GM18858 (cell line): ENCODE results near the gene GPSM1.

ENCODE experiments used
- ATAC-seq: cut with Tn5 transposase; IDR thresholded peaks from one replicate; pipeline ENCODE4 v1.9.1; 2021; ENCODE audit not compliant: unreplicated experiment

Gene GPSM1

DNA sequence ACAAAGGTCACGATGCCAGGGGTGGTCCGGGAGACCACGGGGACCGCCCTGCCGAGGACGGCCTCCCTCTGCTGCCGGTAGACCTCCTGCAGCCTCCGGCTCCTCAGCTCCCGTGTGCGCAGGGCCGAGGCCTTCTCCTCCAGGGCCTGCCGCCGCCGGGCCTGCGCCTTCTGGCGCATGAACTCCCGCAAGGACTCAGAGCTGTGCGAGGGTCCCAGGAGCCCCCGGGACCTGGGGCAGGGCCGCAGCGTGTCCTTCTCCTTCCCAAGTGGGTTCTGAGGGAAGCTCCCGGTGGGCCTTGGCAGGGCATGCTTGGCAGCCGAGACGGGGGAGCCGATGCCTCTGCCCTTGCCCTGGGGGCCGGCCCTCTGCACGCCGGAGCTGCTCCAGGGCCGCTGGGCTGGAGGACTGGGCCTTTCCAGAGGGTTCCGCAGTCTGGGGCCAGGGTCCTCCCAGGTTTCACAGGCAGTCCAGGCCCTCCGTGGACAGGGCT, 36.8 kb upstream of the GPSM1 start:
- no peak for ATAC-seq

DNA sequence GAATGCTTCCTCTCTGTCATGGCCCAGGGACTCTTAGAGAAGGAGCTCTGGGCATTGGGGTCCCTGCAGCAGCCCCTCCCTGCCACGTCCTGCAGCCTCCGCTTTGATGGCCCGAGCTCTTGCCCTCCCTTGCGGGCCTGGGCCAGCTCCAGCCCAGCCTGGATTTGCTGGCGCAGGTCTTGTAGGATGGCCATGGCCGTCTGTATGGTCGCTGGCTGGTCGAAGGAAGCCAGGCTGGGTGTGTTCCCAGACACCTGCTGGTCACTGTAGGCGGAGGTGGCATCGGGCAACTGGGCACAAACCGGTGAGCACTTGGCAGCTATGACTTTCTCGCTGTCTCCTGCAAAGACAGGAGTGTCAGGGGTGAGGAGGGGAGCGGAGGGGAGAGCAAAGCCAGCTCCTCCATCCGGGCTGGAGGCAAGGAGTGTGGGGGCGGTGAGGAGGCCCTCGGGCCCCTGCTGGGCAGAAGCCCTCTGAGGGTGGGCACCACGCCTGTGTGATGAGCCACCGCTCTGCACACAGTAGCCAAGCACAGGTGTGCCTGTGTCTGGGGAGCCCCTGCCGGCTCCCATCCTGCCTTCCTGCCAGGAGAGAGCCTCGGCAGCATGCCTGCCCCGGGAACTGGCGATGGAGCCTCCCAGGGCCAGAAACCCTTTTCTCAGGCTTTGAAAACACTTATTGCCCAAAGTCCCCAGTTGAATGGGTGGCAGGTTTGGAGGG, 35.9 kb upstream of the GPSM1 start:
- ATAC-seq: no peak

DNA sequence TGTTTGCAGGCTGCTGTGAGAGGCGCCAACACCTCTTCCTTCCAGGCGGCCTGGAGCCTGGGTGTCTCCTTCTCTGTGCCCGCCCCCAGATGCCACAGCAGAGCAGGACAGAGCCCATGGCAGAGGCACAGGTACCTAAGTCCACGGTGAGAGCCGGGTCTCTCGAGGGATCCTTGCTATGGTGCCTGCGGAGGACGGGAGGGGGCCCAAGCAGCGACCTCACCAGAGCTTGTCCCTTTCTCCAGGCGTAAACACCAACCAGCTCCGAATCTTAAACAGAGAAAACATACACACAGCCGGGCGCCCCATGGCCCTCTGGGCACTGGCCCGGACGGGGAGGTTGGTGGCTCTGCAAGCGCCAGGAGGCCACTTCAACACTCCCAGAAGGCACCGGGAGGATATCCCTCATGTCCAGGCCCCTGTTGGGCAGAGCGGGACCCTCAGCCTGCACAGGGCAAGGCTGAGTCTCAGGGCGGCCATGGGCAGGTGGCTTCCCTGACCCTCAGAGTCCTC, 35.3 kb upstream of the GPSM1 start:
- no peak for ATAC-seq

DNA sequence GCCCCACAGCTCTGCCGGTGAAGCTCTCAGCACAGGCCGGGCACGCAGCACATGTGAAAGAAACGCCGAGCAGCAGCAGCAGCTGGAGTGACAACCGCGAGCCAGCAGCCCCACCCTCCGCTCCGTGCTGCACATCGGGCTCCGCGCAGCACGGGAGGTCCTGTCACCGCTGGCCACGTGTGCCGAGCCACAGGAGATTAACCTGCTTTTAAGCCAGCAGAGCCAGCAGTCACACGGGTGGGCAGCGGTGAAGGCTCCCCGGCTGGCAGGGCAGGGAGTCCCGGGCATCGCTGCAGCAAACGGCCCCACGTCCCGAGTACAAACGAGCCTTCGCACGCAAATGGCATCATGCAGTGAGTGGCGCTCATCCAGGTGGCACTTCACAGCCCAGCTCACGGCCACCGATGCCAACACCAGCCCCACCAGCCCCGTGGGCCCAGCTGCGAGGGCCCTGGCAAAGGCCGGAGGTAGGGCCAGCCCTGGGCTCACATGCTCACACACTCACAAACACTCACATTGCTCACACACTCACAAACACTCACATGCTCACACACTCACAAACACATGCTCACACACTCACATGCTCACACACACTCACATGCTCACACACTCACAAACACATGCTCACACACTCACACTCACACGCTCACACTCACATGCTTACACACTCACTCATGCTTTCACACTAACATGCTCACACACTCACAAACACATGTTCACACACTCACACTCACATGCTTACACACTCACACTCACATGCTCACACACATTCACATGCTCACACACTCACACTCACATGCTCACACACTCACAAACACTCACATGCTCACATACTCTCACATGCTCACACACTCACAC, 34.5 kb upstream of the GPSM1 start:
- ATAC-seq: no peak

DNA sequence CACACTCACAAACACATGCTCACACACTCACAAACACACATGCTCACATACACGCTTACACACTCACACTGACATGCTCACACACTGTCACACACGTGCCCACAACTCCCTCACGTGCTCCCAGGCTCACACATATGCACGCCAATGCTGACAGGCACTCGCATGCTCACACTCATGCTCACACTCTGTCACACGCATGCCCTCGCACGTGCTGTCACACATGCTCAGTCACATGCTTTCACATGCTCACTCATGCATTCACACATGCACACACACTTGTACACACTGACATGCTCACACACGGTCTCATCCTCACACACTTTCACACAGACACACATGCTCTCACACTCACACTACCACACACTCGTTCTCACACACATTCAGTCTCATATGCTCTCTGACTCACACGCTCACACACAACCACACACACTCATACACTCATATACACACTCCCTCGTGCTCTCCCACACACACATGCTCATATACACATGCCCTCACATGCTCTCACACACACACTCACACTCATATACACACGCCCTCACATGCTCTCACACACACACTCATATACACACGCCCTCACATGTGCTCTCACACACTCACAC, 33.8 kb upstream of the GPSM1 start:
- no peak for ATAC-seq

DNA sequence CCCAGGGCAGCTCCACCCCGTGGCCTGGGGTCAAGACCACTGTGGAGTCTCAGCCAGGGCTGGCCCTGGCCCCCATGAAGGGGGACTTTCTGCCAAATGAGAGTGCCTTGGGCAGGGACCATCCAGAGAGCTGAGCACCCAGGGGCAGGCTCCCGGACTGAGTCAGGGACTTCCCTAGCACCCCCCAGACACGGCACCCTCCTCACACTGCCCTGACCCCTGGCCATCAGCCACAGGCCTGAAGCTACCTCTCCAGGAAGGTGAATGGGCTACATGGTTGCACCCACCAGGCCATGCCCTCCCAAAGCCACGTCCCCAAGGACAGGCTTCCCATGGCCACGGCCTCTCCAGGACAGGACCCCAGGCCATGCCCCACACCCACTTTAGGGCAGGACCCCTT, 32.9 kb upstream of the GPSM1 start:
- no peak for ATAC-seq

DNA sequence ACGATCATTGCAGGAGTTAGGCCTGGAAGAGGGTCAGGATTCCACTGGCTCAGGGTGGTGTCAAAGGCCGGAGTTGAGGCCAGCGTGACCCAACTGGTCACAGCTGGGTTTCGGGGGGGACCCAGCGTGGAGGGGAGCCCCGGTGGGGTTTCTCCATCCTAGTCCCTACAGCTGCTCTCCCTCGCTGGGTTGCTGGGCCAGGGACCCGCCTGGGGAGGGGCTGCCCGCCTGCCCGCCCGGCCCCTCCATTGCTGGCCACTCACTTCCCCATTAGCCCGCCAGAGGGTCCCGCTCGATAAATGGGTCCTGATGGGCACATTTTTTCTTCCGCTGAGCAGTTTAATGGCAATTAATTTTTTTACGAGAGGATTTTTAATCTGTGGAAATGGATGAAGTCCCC, 32.3 kb upstream of the GPSM1 start:
- no peak for ATAC-seq

DNA sequence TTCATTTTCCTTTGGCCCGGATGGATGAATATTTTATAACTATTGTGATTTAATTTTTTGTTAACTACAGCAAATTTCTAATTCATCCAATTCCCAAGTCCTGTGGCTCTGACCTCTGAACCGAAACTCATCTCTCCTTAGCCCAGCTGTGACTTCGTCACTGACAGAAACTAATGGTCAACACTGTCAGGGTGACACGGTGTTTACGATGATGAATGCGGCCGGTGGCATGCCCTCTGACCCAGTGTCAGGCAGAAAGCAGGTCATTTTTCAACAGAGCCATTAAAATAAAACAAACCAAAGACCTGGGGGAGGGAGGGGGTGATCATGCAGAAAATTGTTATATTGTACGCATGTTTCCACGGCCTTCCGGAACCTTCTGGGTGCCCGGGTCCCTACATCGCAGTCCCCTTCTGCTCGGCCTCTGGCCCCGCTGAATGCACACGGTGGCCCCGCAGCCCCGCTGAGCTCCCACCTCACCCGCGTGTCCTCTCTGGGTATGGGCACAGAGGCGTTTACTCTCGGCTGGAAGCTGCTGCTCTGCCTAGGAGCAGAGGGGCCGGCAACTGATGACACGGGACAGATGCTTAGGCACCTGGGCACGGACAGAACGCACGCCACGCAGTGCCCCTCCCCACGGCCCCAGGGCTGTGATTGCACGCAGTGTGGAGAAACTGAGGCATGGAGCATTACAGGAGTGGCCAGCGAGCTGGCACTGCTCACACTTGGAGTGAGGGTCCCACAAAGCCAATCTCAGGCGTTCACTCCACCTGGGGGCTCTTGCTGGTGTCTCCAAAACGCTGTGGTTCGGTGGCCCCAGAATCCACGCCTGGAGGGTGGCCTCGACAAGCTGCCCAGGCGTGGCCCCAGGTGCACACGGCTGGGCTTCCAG, 31.6 kb upstream of the GPSM1 start:
- no peak for ATAC-seq

DNA sequence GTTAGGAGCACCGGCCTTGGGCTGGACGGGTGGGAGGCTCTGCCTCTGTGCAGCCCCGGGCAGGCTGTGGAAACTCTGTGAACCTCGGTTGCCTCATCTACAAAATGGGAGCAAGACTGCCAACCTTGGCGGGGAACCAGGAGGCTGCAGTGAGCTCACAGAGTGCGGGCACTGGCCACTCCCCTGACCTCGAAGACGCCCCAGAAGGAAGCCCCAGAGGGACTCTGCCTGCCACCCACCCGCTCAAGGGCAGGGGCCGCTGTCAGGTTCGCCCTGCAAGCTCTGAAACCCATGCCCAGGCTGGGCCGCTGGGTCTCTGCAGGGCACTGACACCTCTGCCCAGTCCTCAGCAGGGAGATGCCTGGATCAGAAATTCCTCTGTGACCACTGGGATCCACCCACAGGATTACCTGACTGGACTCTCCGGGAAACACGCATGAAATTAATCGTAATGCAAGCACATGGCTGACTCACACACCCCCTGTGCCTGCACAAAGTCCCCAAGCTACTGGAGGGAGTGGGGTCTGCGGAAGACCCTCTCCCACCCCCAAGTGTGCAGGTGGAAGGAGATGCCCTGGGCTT, 30.8 kb upstream of the GPSM1 start:
- ATAC-seq: no peak

DNA sequence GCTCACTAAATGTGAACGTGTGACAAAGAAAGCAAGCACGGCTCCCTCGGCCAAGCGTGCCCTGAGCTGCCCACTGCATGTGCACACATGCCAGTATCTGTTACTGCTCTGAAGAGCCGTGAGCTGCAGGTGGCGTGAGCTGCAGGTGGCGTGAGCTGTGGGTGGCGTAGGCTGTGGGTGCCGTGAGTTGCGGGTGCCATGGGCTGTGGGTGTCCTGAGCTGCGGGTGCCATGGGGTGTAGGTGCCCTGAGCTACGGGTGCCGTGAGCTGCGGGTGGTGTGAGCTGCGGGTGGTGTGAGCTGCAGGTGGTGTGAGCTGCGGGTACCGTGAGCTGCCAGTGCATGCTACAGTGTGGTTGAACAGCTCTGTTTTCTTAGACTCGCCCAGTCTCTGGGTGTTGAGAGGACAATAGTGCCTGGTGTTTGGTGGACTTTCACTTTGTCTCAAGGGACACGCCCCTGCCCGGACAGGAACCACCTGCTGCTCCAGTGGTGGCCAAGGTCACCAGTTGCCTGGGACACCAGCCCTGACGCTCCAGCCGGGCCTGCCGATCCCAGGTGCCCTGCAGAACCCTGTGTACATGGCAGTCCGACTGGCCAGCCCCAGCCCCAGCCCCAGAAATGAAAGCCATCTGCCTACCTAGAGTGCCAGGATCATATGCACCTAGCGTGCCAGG, 30.2 kb upstream of the GPSM1 start:
- no peak for ATAC-seq

DNA sequence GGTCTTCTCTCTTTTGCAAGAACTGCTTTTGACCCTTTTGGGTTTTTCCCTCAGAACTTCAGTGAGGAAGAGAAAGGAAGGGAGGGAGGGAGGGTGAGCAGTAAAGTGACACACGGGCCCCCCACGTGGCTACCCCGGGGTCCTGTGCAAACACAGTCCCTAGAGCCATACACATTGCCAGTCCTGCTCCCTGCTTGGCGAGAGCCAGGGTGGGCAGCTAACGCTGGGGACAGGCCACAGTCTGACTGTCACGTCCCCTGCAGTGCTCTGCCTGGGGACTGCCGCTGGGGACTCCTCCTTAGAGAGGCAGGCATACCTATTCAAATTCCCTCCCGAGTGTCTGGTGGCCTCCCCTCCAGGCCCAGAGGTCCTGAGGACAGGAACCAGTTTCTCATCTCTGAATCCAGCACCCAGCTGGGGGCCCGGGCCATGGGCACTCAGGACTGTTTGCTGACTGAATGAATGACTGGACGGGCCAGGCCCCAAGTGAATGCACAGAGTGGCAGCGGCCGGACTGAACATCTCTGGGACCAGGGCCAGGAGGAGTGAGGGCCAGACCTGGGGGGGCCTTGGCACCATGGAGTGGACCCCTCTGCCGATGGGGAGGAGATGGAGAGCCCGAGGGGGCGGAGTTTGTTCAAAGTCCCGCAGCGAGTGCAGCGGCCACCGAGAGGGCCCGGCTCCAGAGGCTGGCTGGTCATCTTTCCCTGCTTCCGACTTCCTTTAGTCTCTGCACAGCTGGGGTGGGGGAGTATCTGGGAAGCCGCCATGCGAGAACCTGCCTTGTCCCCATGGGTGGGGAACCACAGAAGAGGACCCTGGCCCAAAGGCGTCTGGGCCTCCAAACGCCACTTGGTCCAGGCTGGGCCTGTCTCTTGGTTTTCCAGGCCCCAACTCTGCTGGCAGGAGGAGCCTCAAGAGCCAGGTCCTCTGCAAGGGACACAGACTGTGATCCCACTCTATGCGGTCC, 29.3 kb upstream of the GPSM1 start:
- ATAC-seq: no peak

DNA sequence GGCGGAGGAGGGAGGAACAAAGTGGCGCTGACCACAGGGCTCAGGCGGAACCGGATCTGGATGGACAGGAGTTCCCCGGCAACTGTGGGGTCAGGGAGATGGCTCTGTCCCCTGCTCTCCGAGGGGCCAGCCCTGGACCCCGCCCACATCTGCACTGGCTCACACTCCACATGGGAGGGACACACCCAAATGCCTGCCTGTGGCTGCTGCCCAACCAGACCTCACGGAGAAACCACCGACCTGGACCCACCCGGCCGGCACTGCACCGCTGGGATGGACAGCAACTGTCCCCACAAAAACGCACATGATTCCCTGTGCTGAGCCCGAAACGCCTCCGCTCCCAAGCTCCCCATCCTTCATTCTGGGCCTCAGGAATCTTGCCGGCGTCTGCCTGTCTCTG, 28.2 kb upstream of the GPSM1 start:
- ATAC-seq: no peak

DNA sequence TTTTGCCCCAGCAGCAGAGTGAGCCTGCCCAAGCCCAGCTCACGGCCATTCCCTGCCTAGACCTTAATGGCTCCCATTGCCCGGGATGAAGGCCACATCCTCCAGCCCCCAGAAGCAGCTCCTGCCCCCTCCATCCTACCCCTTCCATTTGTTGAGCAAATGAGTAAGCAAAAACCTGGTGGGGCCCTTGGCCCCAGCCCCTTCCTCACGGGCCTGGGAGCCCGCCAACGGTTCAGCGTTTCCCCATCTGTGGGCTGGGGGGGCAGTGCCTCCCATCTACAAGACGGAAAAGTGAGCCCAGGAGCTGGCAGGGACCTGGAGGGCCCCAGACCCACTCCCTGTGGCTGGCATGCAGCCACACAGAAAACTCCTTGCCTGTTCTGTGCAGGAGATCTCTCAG, 27.8 kb upstream of the GPSM1 start:
- no peak for ATAC-seq

DNA sequence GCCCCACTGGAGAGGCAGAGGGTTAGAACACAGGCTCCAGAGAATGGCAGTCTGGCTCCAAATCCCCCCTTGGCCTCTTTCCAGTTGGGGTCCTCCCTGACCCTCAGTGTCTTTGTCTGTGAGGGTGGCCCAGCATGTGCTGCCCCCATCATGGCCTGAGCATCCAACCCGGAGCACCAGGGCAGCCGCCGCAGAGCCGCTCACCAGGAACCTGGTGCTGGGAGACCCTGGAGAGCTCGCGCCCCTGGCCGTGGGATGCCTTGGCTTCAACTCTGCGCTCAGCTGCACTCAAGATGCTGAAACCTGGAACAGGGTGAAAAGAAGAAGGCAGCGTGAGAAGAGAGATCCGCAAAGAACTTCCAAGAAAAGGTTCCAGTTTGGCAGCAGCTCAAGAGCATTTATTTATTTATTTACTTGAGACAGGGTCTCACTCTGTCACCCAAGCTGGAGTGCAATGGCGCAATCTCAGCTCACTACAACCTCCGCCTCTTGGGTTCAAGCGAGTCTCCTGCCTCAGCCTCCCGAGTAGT, 27.3 kb upstream of the GPSM1 start:
- ATAC-seq: no peak

DNA sequence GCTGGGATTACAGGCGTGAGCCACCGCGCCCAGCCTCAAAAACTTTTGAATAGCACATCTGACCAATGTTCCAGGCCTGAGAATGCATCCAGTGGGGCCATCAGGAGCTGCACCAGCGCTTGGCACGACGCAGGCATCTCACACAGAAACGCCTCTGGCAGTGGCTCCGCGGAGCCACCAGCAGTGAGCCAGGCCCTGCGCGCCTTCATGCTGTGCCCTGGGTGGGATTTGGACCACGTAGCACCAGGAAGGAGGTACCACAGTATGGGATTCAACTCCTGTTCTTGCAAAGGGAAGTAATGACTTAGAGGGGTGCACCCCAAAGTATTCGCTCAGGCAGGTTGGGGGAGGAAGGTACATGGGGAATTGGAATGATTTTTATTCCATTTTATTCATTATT, 26.5 kb upstream of the GPSM1 start:
- ATAC-seq: no peak

DNA sequence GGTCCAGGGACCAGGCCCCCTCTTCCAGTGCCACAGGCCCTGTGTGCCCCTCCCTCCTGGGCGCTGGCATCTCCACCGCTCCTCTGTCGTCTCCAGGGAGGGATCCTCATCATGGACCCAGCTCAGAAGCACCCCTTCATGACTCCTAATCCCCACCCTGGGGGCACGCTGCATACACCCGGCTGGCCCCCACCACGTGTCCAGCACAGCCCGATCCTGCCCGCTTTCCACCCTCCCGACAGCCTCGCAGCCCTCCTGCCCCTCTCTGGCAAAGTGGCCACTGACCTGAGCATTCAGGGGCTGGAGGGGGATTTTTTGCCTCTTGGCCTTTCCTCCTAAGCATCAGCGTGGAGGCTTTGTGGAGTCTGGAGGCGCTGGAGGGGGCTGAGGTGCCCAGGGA, 24.8 kb upstream of the GPSM1 start:
- ATAC-seq: no peak

DNA sequence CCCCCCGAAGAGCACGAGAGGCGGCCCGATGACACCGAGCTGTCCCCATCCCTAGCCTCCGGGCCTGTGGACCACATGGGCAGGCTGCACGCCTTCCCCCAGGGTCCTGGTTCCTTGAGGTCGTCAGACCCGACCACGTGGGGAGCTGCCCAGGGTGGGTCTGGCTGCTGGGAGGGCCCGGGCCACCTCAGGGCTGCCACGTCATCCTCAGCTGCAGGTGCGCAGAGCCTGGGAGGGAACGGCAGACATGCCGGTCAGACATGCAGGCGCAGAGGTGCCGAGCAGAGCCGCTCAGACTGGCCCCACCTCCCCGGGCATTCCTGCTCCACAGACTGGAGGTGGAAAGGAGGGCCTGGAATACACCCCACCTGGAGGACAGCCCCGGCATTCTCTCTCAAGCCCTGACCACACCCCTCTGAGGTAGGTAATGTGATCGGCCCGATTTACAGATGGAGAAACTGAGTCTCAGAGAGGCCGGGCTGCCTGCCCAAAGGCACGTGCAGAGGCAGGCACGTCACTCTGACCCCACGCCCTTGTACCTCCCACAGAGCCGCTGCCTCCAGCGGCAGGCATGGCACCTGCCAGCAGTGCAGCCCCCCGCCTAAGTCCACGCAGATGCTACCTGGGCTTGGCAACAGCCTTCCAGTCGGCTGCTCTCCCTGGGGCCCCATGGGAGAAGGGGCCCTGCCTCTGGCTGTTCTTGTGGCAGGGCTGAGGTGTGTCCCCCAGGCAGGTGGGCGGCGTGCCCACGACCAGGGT, 24.1 kb upstream of the GPSM1 start:
- ATAC-seq: no peak
